AG09319 (cell line): ENCODE data around the gene P2RX5.

ENCODE experiments used
- DNase-seq: peaks from one replicate; pipeline ENCODE4 v3.0.0-alpha.2; 2010; ENCODE audit warnings: low read depth; ENCODE audit errors: extremely low read depth
- CTCF ChIP-seq: IDR thresholded peaks from 2 replicates; pipeline ENCODE4 v1.5.1; 2011; ENCODE audit warnings: low read depth, mild to moderate bottlenecking, inconsistent platforms, low read length, moderate library complexity

Gene P2RX5

GRCh38 chr17:3667366-3668278 lies 28.3 kb downstream of the P2RX5 start:
- peak; percentile 79 for DNase-seq
- TF ChIP-seq CTCF: no peak

- TF ChIP-seq CTCF: no peak
- DNase-seq: no peak
Observed at GRCh38 chr17:3666516-3666915, 29.4 kb downstream of the P2RX5 start.

- no peak for TF ChIP-seq CTCF
Observed at GRCh38 chr17:3665834-3666233, 30.1 kb downstream of the P2RX5 start.

GRCh38 chr17:3663102-3664011 lies 32.6 kb downstream of the P2RX5 start:
- no peak for TF ChIP-seq CTCF
- no peak for DNase-seq

More at GRCh38 chr17:3665834-3666233, 30.1 kb downstream of the P2RX5 start:
- no peak for DNase-seq

GRCh38 chr17:3660311-3660891 lies 35.6 kb downstream of the P2RX5 start:
- no peak for TF ChIP-seq CTCF
- no peak for DNase-seq

GRCh38 chr17:3659541-3660111 lies 36.3 kb downstream of the P2RX5 start:
- TF ChIP-seq CTCF: peak; percentile 24
- peak; percentile 82 for DNase-seq
